Hepatocyte (in vitro differentiated cells): Measurements from ENCODE around the gene THAP3. TPM values are rescaled to one million over a fixed set of nuclear protein-coding genes. Genes with fewer than 3 reads are reported as not detected.

Experiments
- DNase-seq: peaks from one replicate; pipeline ENCODE4 v3.0.0-alpha.2; 2016; ENCODE audit warnings: low spot score
- H2AFZ ChIP-seq: fragments of 200-600 bp; sonication (generic); 2 replicates; pipeline ENCODE4 v1.6.0; 2016; ENCODE audit warnings: antibody characterized with exemption, mild to moderate bottlenecking
- H3K27ac ChIP-seq: fragments of 200-600 bp; sonication (generic); 2 replicates; pipeline ENCODE4 v1.5.1; 2016; ENCODE audit warnings: mild to moderate bottlenecking
- H3K27me3 ChIP-seq: fragments of 200-600 bp; sonication (generic); 2 replicates; pipeline ENCODE4 v1.6.1; 2016
- H3K36me3 ChIP-seq: fragments of 200-600 bp; sonication (generic); replicated peaks from 2 replicates; pipeline ENCODE4 v1.5.1; 2016; ENCODE audit warnings: low read depth; ENCODE audit not compliant: insufficient read depth
- H3K4me1 ChIP-seq: fragments of 200-600 bp; sonication (generic); 2 replicates; pipeline ENCODE4 v1.5.1; 2016; ENCODE audit warnings: mild to moderate bottlenecking, moderate library complexity; ENCODE audit not compliant: insufficient read depth
- H3K4me2 ChIP-seq: fragments of 200-600 bp; sonication (generic); 2 replicates; pipeline ENCODE4 v1.6.0; 2016
- H3K4me3 ChIP-seq: fragments of 200-600 bp; sonication (generic); 2 replicates; pipeline ENCODE4 v1.5.1; 2016; ENCODE audit warnings: mild to moderate bottlenecking
- H3K79me2 ChIP-seq: fragments of 200-600 bp; sonication (generic); 2 replicates; pipeline ENCODE4 v1.6.0; 2017; ENCODE audit warnings: mild to moderate bottlenecking
- H3K9me2 ChIP-seq: fragments of 200-600 bp; sonication (generic); replicated peaks from 2 replicates; pipeline ENCODE4 v1.6.0; 2017; ENCODE audit warnings: mild to moderate bottlenecking; ENCODE audit not compliant: insufficient read depth
- H3K9me3 ChIP-seq: fragments of 200-600 bp; sonication (generic); 2 replicates; pipeline ENCODE4 v1.5.1; 2016; ENCODE audit warnings: low read depth, mild to moderate bottlenecking
- H4K20me1 ChIP-seq: fragments of 200-600 bp; sonication (generic); 2 replicates; pipeline ENCODE4 v1.6.0; 2016; ENCODE audit warnings: mild to moderate bottlenecking; ENCODE audit not compliant: insufficient read depth, poor library complexity, severe bottlenecking
- CTCF ChIP-seq: fragments of 200-600 bp; sonication (generic); IDR thresholded peaks from 2 replicates; pipeline ENCODE4 v1.5.1; 2016; ENCODE audit warnings: antibody characterized with exemption, mild to moderate bottlenecking; ENCODE audit not compliant: poor library complexity
- EZH2 ChIP-seq: fragments of 200-600 bp; sonication (generic); IDR thresholded peaks from 2 replicates; pipeline ENCODE4 v1.6.1; 2016; ENCODE audit warnings: antibody characterized with exemption, mild to moderate bottlenecking, borderline replicate concordance
- EZH2phosphoT487 ChIP-seq: fragments of 200-600 bp; sonication (generic); IDR thresholded peaks from one replicate; pipeline ENCODE4 v1.6.1; 2018; ENCODE audit warnings: antibody characterized with exemption, mild to moderate bottlenecking, low read depth, moderate library complexity; ENCODE audit not compliant: unreplicated experiment, severe bottlenecking
- WGBS: methylation state at CpG from one replicate; pipeline ENCODE4 v1.1.6; 2016; ENCODE audit warnings: low lambda C conversion rate; ENCODE audit errors: missing lambda C conversion rate; 5-methylcytosine and 5-hydroxymethylcytosine counted together
- polyA plus RNA-seq: library from polyadenylated mRNA; unstranded; fragments of >200 nt; fragmentation: Nextera tagmentation; extraction: Ambion mirVana; gene quantifications from 2 replicates; pipeline ENCODE4 v1.2.1, GENCODE V29; 2016
- total RNA-seq: library from RNA; depleted of rRNA; stranded (reverse); fragments of >200 nt; gene quantifications from 2 replicates; pipeline ENCODE4 v1.2.3, GENCODE V29; 2014

The THAP3 gene
- total and polyA plus RNA-seq, 2 experiments from 2014 or later: 13.0 to 26.5 TPM

- TF ChIP-seq EZH2phosphoT487: no peak
- no peak for TF ChIP-seq EZH2
- TF ChIP-seq CTCF: no peak
- Histone ChIP-seq H3K4me2 (no peak overlapping the region), H3K36me3 (no peaks in the 10 kb centered on the region), H3K79me2 (peaks cover 14% of the 10 kb centered on the region), H3K9me3 (no peaks in the 10 kb centered on the region), H3K9me2 (no peaks in the 10 kb centered on the region), H3K4me1 (no peaks in the 10 kb centered on the region), H4K20me1 (peaks cover 7% of the 10 kb centered on the region), H3K27me3 (no peaks in the 10 kb centered on the region), H3K4me3 (no peak overlapping the region), H2AFZ (no peak overlapping the region), H3K27ac (no peak overlapping the region)
- DNase-seq: no peak
- 57% methylated on average over 5 of the region's 5 CpGs for WGBS
Measured at GRCh38 chr1:6592441-6592840, 32.2 kb upstream of the THAP3 start.

- Histone ChIP-seq H3K27me3 (no peaks in the 10 kb centered on the region), H3K79me2 (peaks cover 20% of the 10 kb centered on the region), H3K4me1 (no peaks in the 10 kb centered on the region)
Measured at GRCh38 chr1:6592865-6593593, 31.6 kb upstream of the THAP3 start.

GRCh38 chr1:6593810-6594209 is 30.9 kb upstream of the THAP3 start:
- Histone ChIP-seq H3K4me2 (no peak overlapping the region), H4K20me1 (peaks cover 13% of the 10 kb centered on the region), H3K36me3 (no peaks in the 10 kb centered on the region), H3K4me3 (no peak overlapping the region), H3K4me1 (no peaks in the 10 kb centered on the region), H3K9me3 (no peaks in the 10 kb centered on the region), H2AFZ (no peak overlapping the region), H3K79me2 (peaks cover 27% of the 10 kb centered on the region), H3K27ac (no peak overlapping the region), H3K27me3 (no peaks in the 10 kb centered on the region), H3K9me2 (no peaks in the 10 kb centered on the region)
- 96% methylated on average over 15 of the region's 15 CpGs for WGBS
- no peak for DNase-seq
- TF ChIP-seq EZH2phosphoT487 (no peak), EZH2 (no peak), CTCF (no peak)

More at GRCh38 chr1:6592865-6593593, 31.6 kb upstream of the THAP3 start:
- H3K9me3 ChIP-seq: no peaks in the 10 kb centered on the region
- DNase-seq: no peak
- H4K20me1 ChIP-seq: peaks cover 9% of the 10 kb centered on the region
- no peak overlapping the region for H3K27ac ChIP-seq
- no peak for TF ChIP-seq EZH2phosphoT487
- TF ChIP-seq CTCF: no peak
- no peak for TF ChIP-seq EZH2
- no peaks in the 10 kb centered on the region for H3K9me2 ChIP-seq
- H3K4me2 ChIP-seq: no peak overlapping the region
- WGBS: 96% methylated on average over 37 of the region's 38 CpGs
- no peak overlapping the region for H2AFZ ChIP-seq
- no peak overlapping the region for H3K4me3 ChIP-seq
- no peaks in the 10 kb centered on the region for H3K36me3 ChIP-seq
